HepG2 (cell line): ENCODE results near the gene CHKA. TPM values are rescaled to one million over a fixed set of nuclear protein-coding genes. Genes with fewer than 3 reads are reported as not detected.

ENCODE experiments used
- ERF ChIP-seq: IDR thresholded peaks from 2 replicates; pipeline ENCODE4 v1.6.1; 2018; ENCODE audit warnings: missing biosample characterization, missing genetic modification reagents
- HNF1A ChIP-seq, 2 experiments: sonication (generic) in 1 of 2; formaldehyde crosslinking in 1 of 2; IDR thresholded peaks; 2 replicates each; pipeline versions ENCODE4 v1.4.0 to v1.6.1; 2016 to 2020; ENCODE audit warnings: borderline replicate concordance in 1 of 2, low read depth in 1 of 2, mild to moderate bottlenecking in 1 of 2, missing genetic modification reagents in 1 of 2
- JDP2 ChIP-seq: sonication (generic); formaldehyde crosslinking; IDR thresholded peaks from 2 replicates; pipeline ENCODE4 v1.8.1; 2022; ENCODE audit warnings: missing genetic modification reagents, borderline replicate concordance
- KDM2A ChIP-seq: sonication (generic); formaldehyde crosslinking; IDR thresholded peaks from 2 replicates; pipeline ENCODE4 v1.4.0; 2020; ENCODE audit warnings: low read depth, missing genetic modification reagents, borderline replicate concordance
- MTF1 ChIP-seq: sonication (generic); formaldehyde crosslinking; IDR thresholded peaks from 2 replicates; pipeline ENCODE4 v1.5.0; 2020; ENCODE audit warnings: missing genetic modification reagents
- MYPOP ChIP-seq: sonication (generic); formaldehyde crosslinking; IDR thresholded peaks from 2 replicates; pipeline ENCODE4 v1.8.1; 2023; ENCODE audit warnings: mild to moderate bottlenecking, moderate library complexity, missing genetic modification reagents
- NONO ChIP-seq, 2 experiments: fragments of 450-650 bp in 1 of 2; sonication (generic) in 1 of 2; formaldehyde crosslinking in 1 of 2; IDR thresholded peaks in 1 of 2; conservative IDR thresholded peaks in 1 of 2; 2 replicates each; pipeline versions ENCODE4 v1.6.1 to v1.8.0; 2017 to 2022; ENCODE audit warnings: mild to moderate bottlenecking in 1 of 2, missing genetic modification reagents in 1 of 2, moderate library complexity in 1 of 2
- PRPF4 ChIP-seq: fragments of 200-400 bp; formaldehyde crosslinking; IDR thresholded peaks from 2 replicates; pipeline ENCODE4 v1.6.1; 2016; ENCODE audit warnings: low read length, low read depth; ENCODE audit not compliant: poor library complexity, severe bottlenecking
- ZFP62 ChIP-seq: sonication (generic); formaldehyde crosslinking; IDR thresholded peaks from 2 replicates; pipeline ENCODE4 v1.4.0; 2020; ENCODE audit warnings: missing genetic modification reagents
- ZMAT3 ChIP-seq: sonication (generic); formaldehyde crosslinking; conservative IDR thresholded peaks from 2 replicates; pipeline ENCODE4 v1.7.0; 2021; ENCODE audit warnings: missing genetic modification reagents
- ZNF232 ChIP-seq: sonication (generic); formaldehyde crosslinking; IDR thresholded peaks from 2 replicates; pipeline ENCODE4 v1.4.0; 2020; ENCODE audit warnings: missing genetic modification reagents, borderline replicate concordance
- ZNF329 ChIP-seq: sonication (generic); formaldehyde crosslinking; IDR thresholded peaks from 2 replicates; pipeline ENCODE4 v1.9.0; 2021; ENCODE audit warnings: low read depth, mild to moderate bottlenecking, missing genetic modification reagents
- ZNF607 ChIP-seq: sonication (generic); formaldehyde crosslinking; IDR thresholded peaks from 2 replicates; pipeline ENCODE4 v1.5.1; 2020; ENCODE audit warnings: missing genetic modification reagents, mild to moderate bottlenecking, borderline replicate concordance
- ZNF710 ChIP-seq: sonication (generic); formaldehyde crosslinking; IDR thresholded peaks from 2 replicates; pipeline ENCODE4 v1.5.0; 2020; ENCODE audit warnings: mild to moderate bottlenecking, missing genetic modification reagents, borderline replicate concordance
- ZNF749 ChIP-seq: sonication (generic); formaldehyde crosslinking; IDR thresholded peaks from 2 replicates; pipeline ENCODE4 v1.8.0; 2022; ENCODE audit warnings: mild to moderate bottlenecking, missing genetic modification reagents, moderate library complexity, borderline replicate concordance
- ZNF770 ChIP-seq: sonication (generic); formaldehyde crosslinking; IDR thresholded peaks from 2 replicates; pipeline ENCODE4 v1.5.0; 2020; ENCODE audit warnings: mild to moderate bottlenecking, missing genetic modification reagents
- ZNF83 ChIP-seq: sonication (generic); formaldehyde crosslinking; IDR thresholded peaks from 2 replicates; pipeline ENCODE4 v1.4.0; 2020; ENCODE audit warnings: missing genetic modification reagents, mild to moderate bottlenecking, borderline replicate concordance
- ZSCAN20 ChIP-seq: sonication (generic); formaldehyde crosslinking; IDR thresholded peaks from 2 replicates; pipeline ENCODE4 v1.4.0; 2020; ENCODE audit warnings: missing genetic modification reagents, mild to moderate bottlenecking, borderline replicate concordance
- polyA plus RNA-seq, 8 experiments: library from polyadenylated mRNA; depleted of rRNA in 3 of 8; stranded (reverse) in 7 of 8; unstranded in 1 of 8; fragments of >200 nt; fragmentation: Illumina TruSeq in 4 of 8; extraction: Trizol in 4 of 8; gene quantifications; 2 replicates each; pipeline versions ENCODE4 v1.2.1 to v1.2.3, GENCODE V29; 2011 to 2016; ENCODE audit warnings: low read depth in 4 of 8, missing spikeins in 1 of 8, mixed read lengths in 1 of 8; ENCODE audit not compliant: insufficient read depth in 1 of 8
- total RNA-seq, 5 experiments: library from RNA; depleted of rRNA; stranded (reverse); fragments of >200 nt; fragmentation: Illumina TruSeq; extraction: Trizol; gene quantifications; 2 replicates each; pipeline ENCODE4 v1.2.3, GENCODE V29; 2016; ENCODE audit warnings: low read depth in 1 of 5

Gene CHKA
- total and polyA plus RNA-seq, 2 of the 13 experiments (the other 11 are each of a cell fraction or from before 2014, with no cell fraction given) = 71.6 to 92.7 TPM

- no peak for TF ChIP-seq HNF1A (IDR thresholded peaks at IDR 0.05; ENCODE audit: low read depth)
- TF ChIP-seq HNF1A (CRISPR knock-in tag; IDR thresholded peaks at IDR 0.05; ENCODE audit: borderline replicate concordance) = no peak
- TF ChIP-seq ERF = no peak
- TF ChIP-seq JDP2 (CRISPR knock-in tag) = no peak
- TF ChIP-seq ZNF232 (CRISPR knock-in tag) = no peak
- 0 out of 2 replicates have a peak, but pooled peaks have one; percentile 23 for TF ChIP-seq ZNF770 (CRISPR knock-in tag)
- no peak for TF ChIP-seq NONO (IDR thresholded peaks at IDR 0.05)
- no peak for TF ChIP-seq NONO (CRISPR knock-in tag; conservative IDR thresholded peaks at IDR 0.05)
- TF ChIP-seq ZNF749 (CRISPR knock-in tag) = no peak
- no peak for TF ChIP-seq ZNF607 (CRISPR knock-in tag)
- no peak for TF ChIP-seq PRPF4
- TF ChIP-seq ZNF83 (CRISPR knock-in tag) = no peak
- no peak for TF ChIP-seq ZNF329 (CRISPR knock-in tag)
- no peak for TF ChIP-seq ZFP62 (CRISPR knock-in tag)
- TF ChIP-seq ZSCAN20 = no peak
- no peak for TF ChIP-seq KDM2A (CRISPR knock-in tag)
- no peak for TF ChIP-seq MYPOP
- no peak for TF ChIP-seq MTF1 (CRISPR knock-in tag)
- 0 out of 2 replicates have a peak, but pooled peaks have one; percentile 25 for TF ChIP-seq ZMAT3
- no peak for TF ChIP-seq ZNF710 (CRISPR knock-in tag)
Measured at GRCh38 chr11:68120273-68121066, 718 bp downstream of the CHKA start (continued).
